Mucosa of rectum (tissue), 2 donors: ENCODE data around the gene LRRC30.
"Not testable (repeated sequence)": the region's sequence is repeated elsewhere in the genome, so short reads cannot be mapped to it uniquely, and the experiment has no call there.

Source experiments
- H3K27ac ChIP-seq, 2 donors: one replicate each; pipeline ENCODE4 v1.7.0; 2013; ENCODE audit warnings: inconsistent platforms in 2 of 2, low read depth in 2 of 2, low read length in 2 of 2
- H3K27me3 ChIP-seq, 2 donors: one replicate each; pipeline ENCODE4 v1.7.0; 2013; ENCODE audit warnings: low read length in 2 of 2; ENCODE audit not compliant: control insufficient read depth in 2 of 2, insufficient read depth in 2 of 2
- H3K36me3 ChIP-seq, 2 donors: one replicate each; pipeline ENCODE4 v1.7.0; 2013; ENCODE audit warnings: low read length in 2 of 2; ENCODE audit not compliant: control insufficient read depth in 2 of 2, insufficient read depth in 2 of 2
- H3K4me1 ChIP-seq, 2 donors: one replicate each; pipeline ENCODE4 v1.7.0; 2013; ENCODE audit warnings: low read length in 2 of 2, mild to moderate bottlenecking in 1 of 2; ENCODE audit not compliant: control insufficient read depth in 2 of 2, insufficient read depth in 2 of 2
- H3K4me3 ChIP-seq, 2 donors: one replicate each; pipeline ENCODE4 v1.7.0; 2013; ENCODE audit warnings: low read length in 2 of 2
- H3K9ac ChIP-seq, 2 donors: one replicate each; pipeline ENCODE4 v1.7.0; 2013; ENCODE audit warnings: low read length in 2 of 2, low read depth in 1 of 2, mild to moderate bottlenecking in 1 of 2
- H3K9me3 ChIP-seq, 2 donors: one replicate each; pipeline ENCODE4 v1.7.0; 2013; ENCODE audit warnings: low read length in 2 of 2; ENCODE audit not compliant: control insufficient read depth in 2 of 2
- donor health status: healthy.
- donor health status: Normal muscosa, but diverticular disease.

The LRRC30 gene

DNA sequence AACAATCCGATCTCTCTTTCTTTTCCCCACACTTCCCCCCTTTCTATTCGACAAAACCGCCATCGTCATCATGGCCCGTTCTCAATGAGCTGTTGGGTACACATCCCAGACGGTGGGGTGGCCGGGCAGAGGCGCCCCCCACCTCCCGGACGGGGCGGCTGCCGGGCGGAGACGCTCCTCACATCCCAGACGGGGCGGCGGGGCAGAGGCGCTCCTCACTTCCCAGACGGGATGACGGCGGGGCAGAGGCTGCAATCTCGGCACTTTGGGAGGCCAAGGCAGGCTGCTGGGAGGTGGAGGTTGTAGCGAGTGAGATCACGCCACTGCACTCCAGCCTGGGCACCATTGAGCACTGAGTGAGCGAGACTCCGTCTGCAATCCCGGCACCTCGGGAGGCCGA is 27.3 kb upstream of the LRRC30 start:
- not testable (repeated sequence) for H3K4me3 ChIP-seq, H3K9ac ChIP-seq, H3K9me3 ChIP-seq, H3K4me1 ChIP-seq, H3K27ac ChIP-seq, H3K36me3 ChIP-seq, H3K27me3 ChIP-seq

GRCh38 chr18:7205346-7205745 is 25.5 kb upstream of the LRRC30 start:
- no peak overlapping the region for H3K4me3 ChIP-seq
- no peaks in the 10 kb centered on the region for H3K4me1 ChIP-seq
- H3K27ac ChIP-seq = no peak overlapping the region
- H3K27me3 ChIP-seq = no peaks in the 10 kb centered on the region
- H3K9ac ChIP-seq = no peak overlapping the region
- H3K36me3 ChIP-seq = no peaks in the 10 kb centered on the region
- H3K9me3 ChIP-seq = no peaks in the 10 kb centered on the region

DNA sequence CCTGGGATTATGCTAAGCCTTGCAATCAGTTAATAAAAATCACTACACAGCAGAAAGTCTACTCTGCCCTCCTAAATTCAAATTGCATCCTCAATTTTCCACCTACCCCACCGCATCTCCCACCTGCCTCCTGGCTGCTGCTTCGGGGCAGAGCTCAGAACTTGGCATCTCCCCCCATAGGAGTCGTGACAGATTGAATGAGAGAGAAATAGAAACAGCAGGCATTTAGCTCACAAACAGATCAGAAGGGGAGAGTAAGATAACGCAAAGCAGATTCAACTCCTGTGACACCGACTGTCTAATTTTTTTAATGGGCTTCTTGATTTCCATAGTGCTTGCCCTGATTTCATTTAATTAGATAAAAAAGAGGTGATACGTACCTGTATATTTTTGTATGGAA is 24.7 kb upstream of the LRRC30 start:
- no peaks in the 10 kb centered on the region for H3K27me3 ChIP-seq
- H3K27ac ChIP-seq = no peak overlapping the region
- no peak overlapping the region for H3K4me3 ChIP-seq
- no peaks in the 10 kb centered on the region for H3K36me3 ChIP-seq
- no peaks in the 10 kb centered on the region for H3K4me1 ChIP-seq
- H3K9me3 ChIP-seq = no peaks in the 10 kb centered on the region
- H3K9ac ChIP-seq = no peak overlapping the region

DNA sequence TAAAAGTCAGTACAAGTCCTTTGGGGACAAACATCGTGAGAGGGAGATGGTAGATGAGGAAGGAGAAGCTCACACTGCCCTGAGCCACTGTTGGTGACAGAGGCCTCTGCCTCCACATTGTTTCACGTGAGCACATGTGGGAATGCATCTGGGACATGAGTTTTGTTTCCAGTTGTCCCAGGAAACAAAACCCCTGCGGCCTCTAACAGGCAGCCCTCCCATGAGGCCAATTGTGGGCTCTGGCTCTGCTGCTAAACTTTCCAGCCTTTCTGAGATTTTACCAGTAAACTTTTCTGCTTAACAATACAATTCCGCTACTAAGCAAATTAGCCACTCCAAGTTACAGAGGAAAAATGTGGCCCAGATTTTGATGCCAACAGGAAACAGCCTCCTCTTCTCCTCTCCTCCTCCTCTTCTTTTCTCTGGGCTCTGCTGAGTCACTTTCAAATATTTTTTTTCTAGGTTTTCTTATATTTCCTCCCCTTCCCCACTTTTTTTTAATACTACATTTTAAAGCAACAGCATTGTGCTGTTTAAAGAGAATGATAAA is 23.4 kb upstream of the LRRC30 start:
- no peak overlapping the region for H3K4me3 ChIP-seq
- no peak overlapping the region for H3K27ac ChIP-seq
- no peaks in the 10 kb centered on the region for H3K4me1 ChIP-seq
- no peaks in the 10 kb centered on the region for H3K27me3 ChIP-seq
- H3K36me3 ChIP-seq = no peaks in the 10 kb centered on the region
- H3K9ac ChIP-seq = no peak overlapping the region
- no peaks in the 10 kb centered on the region for H3K9me3 ChIP-seq

DNA sequence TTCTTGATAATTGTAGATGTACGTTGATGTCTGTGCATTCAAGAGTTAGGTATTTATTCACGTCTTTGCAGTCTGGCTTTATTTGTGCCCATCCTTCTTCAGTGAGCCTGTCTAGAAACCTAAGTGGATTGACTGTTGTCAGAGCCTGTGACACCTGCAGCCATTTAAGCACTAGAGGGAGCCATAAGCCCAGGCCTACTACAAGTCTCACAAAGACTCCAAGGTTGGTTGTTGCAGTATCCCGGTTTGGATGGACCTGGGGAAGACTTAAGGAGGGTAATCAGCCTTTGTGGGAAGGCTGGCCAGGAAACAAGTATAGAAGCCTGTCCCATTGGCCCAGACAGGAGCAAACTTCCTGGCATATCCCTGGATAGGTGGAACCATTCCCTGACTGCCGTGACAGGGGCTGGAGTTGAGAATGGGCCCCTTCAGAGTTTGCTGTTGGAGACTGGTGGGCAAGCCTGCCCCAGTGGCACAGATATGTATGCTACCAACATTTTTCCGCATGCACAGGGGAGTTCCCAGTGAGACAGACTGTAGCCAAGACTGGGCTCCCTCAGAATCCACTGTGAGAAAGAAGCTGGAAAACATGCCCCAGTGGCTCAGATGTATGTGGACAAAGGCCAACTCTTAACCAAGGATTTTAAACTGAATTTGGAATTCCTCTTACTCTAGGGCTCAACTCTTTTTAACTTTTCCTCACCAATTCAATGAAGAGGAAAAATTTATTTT is 9.3 kb upstream of the LRRC30 start:
- Histone ChIP-seq H3K4me1 (no peaks in the 10 kb centered on the region), H3K36me3 (no peaks in the 10 kb centered on the region), H3K9me3 (no peaks in the 10 kb centered on the region), H3K27me3 (no peaks in the 10 kb centered on the region), H3K27ac (no peak overlapping the region), H3K9ac (no peak overlapping the region), H3K4me3 (no peak overlapping the region)

DNA sequence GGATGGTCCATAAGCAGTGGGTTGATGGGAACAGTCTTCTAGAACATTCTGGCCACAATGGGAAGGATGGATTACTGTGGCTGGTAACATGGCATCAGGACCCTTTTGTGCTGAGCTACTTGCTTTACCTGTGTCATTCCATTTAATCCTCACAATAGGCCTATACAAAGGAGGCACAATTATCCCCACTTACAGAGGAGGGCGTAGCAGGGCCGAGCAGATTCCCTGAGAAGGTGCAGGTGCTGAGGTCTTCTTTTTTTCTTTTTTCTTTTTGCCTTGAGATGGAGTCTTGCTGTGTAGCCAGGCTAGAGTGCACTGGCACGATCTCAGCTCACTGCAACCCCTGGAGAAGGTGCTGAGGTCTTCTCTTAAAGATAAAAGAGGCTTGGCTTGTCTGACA is 6.7 kb upstream of the LRRC30 start:
- Histone ChIP-seq H3K27me3 (no peaks in the 10 kb centered on the region), H3K27ac (no peak overlapping the region), H3K4me1 (no peaks in the 10 kb centered on the region)

DNA sequence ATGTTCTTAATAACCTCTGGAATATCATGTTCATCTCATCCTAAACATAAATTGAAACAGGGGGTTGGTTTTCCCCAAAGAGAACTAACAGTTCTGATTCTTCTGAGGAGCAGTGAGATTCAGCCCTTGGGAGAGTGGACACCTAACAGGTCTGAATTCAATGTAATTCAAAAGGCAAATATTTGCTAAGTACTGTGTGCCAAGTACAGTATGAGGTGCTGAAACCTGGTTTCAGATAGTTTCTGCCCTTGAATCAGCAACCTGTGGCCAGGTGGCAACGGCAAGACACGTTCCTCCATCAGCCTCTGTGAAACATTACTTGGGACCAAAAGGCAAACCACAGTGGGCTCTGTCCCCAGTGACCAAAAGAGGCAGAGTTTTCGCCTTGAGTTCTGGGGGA is 1.3 kb downstream of the LRRC30 start:
- Histone ChIP-seq H3K4me1 (no peaks in the 10 kb centered on the region), H3K27ac (no peak overlapping the region), H3K36me3 (no peaks in the 10 kb centered on the region), H3K4me3 (no peak overlapping the region), H3K9ac (no peak overlapping the region), H3K9me3 (no peaks in the 10 kb centered on the region), H3K27me3 (peaks cover 0 to 2% of the 10 kb centered on the region in 2 donors)

More for the DNA sequence above, 6.7 kb upstream of the LRRC30 start:
- Histone ChIP-seq H3K9ac (no peak overlapping the region), H3K9me3 (no peaks in the 10 kb centered on the region), H3K4me3 (no peak overlapping the region), H3K36me3 (no peaks in the 10 kb centered on the region)

DNA sequence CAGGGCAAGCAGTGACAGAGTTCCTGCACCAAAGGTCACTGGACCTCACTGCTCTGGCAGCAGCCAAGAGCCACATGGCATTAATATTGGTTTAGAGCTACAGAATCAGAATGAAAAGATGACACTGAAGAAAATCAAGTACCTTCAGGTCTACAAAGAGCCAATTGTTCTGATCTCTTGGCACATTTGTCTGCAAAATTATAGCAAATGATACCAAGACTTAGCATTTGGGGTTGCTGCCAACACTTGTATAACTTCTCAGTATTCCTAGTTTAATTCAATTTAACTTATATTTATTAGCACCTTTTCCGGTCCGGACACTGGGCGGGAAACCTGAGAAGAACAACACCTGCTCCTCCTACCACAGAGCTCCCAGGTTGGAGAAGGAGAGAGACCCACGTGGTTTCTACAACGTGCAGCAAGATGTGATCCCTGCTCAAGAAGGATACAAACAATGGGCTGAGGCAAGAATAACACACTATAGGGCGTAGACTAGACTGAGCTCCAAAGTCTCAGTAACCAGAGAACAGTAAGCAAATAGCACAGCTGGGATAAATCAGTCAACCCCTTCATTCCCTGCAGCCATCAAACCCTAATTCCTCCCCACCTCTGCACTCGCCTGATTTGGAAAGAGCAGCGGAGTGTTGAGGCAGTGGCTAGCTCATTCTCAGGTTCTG is 2.4 kb downstream of the LRRC30 start:
- H3K9ac ChIP-seq = no peak overlapping the region
- H3K4me1 ChIP-seq = no peaks in the 10 kb centered on the region
- no peaks in the 10 kb centered on the region for H3K36me3 ChIP-seq
- H3K4me3 ChIP-seq = no peak overlapping the region
- no peak overlapping the region for H3K27ac ChIP-seq
- H3K9me3 ChIP-seq = no peaks in the 10 kb centered on the region
- H3K27me3 ChIP-seq = peaks cover 0 to 2% of the 10 kb centered on the region in 2 donors

DNA sequence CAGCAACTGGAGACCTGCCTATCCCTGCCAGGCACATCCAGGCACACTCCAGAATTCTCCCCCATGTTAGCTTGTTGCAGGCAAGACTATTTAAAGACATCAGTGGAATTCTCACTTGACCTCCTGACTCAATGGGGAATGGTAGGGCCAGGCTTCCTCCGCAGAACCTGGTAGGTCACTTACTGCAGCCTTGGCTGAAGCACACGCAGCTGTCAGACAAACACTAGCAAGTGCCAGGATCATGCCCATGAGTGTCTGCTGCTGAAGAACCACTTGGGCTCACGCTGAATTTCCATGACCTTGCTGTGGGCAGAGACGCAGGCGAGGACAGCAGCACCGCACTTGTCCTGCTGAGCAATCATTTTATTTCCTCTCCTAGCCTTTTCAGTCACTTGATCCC is 3.2 kb downstream of the LRRC30 start:
- Histone ChIP-seq H3K36me3 (no peaks in the 10 kb centered on the region), H3K4me3 (no peak overlapping the region), H3K4me1 (no peaks in the 10 kb centered on the region), H3K27ac (no peak overlapping the region), H3K27me3 (peaks cover 0 to 2% of the 10 kb centered on the region in 2 donors), H3K9ac (no peak overlapping the region), H3K9me3 (no peaks in the 10 kb centered on the region)

- no peak overlapping the region for H3K27ac ChIP-seq
- no peaks in the 10 kb centered on the region for H3K9me3 ChIP-seq
- H3K27me3 ChIP-seq = peaks cover 0 to 2% of the 10 kb centered on the region in 2 donors
- no peaks in the 10 kb centered on the region for H3K36me3 ChIP-seq
- no peak overlapping the region for H3K4me3 ChIP-seq
- H3K9ac ChIP-seq = no peak overlapping the region
- H3K4me1 ChIP-seq = no peaks in the 10 kb centered on the region
Observed at GRCh38 chr18:7234956-7235355, 4.1 kb downstream of the LRRC30 start.
